K562 (cell line): Measurements from ENCODE around the gene RO60. TPM values are rescaled to one million over a fixed set of nuclear protein-coding genes. Genes with fewer than 3 reads are reported as not detected.

Experiments
- BCOR ChIP-seq: fragments of 450-650 bp; IDR thresholded peaks from 2 replicates; pipeline ENCODE4 v1.6.1; 2016
- GTF2F1 ChIP-seq: IDR thresholded peaks from 2 replicates; pipeline ENCODE4 v1.6.1; 2011; ENCODE audit warnings: low read depth, low read length, improper control_type of control experiment
- HBP1 ChIP-seq: fragments of 450-650 bp; formaldehyde crosslinking; IDR thresholded peaks from 2 replicates; pipeline ENCODE4 v1.4.0; 2022; ENCODE audit warnings: missing genetic modification characterization
- HDAC2 ChIP-seq: fragments of 450-650 bp; IDR thresholded peaks from 2 replicates; pipeline ENCODE4 v1.6.1; 2016; ENCODE audit warnings: mild to moderate bottlenecking
- HLTF ChIP-seq: fragments of 450-650 bp; IDR thresholded peaks from 2 replicates; pipeline ENCODE4 v1.6.1; 2016
- HMBOX1 ChIP-seq: sonication (generic); IDR thresholded peaks from 2 replicates; pipeline ENCODE4 v1.6.1; 2016
- HNRNPLL ChIP-seq: fragments of 200-400 bp; formaldehyde crosslinking; IDR thresholded peaks from 2 replicates; pipeline ENCODE4 v1.6.1; 2017; ENCODE audit warnings: low read length, low read depth, mild to moderate bottlenecking; ENCODE audit not compliant: poor library complexity, severe bottlenecking
- KAT7 ChIP-seq: sonication (generic); formaldehyde crosslinking; IDR thresholded peaks from 2 replicates; pipeline ENCODE4 v1.8.0; 2022; ENCODE audit warnings: missing genetic modification reagents, mild to moderate bottlenecking, borderline replicate concordance
- MYC ChIP-seq, 2 experiments: fragments of 250-450 bp in 1 of 2; sonication (Bioruptor Pico) in 1 of 2; IDR thresholded peaks; 2 replicates each; pipeline versions ENCODE4 v1.5.1 to v1.6.1; 2012 to 2021; ENCODE audit warnings: low read depth in 2 of 2, borderline replicate concordance in 1 of 2, improper control_type of control experiment in 1 of 2, low read length in 1 of 2, mild to moderate bottlenecking in 1 of 2, moderate library complexity in 1 of 2
- PHTF2 ChIP-seq: fragments of 250-450 bp; sonication (Bioruptor Pico); IDR thresholded peaks from 2 replicates; pipeline ENCODE4 v1.5.0; 2021; ENCODE audit warnings: mild to moderate bottlenecking
- SP1 ChIP-seq: sonication (generic); formaldehyde crosslinking; IDR thresholded peaks from 2 replicates; pipeline ENCODE4 v1.8.1; 2022; ENCODE audit warnings: mild to moderate bottlenecking, missing genetic modification reagents
- TAF7 ChIP-seq: fragments of 450-650 bp; IDR thresholded peaks from 2 replicates; pipeline ENCODE4 v1.6.1; 2016; ENCODE audit warnings: missing genetic modification characterization, missing compliant biosample characterization
- YY1 ChIP-seq, 3 experiments: IDR thresholded peaks; 2 replicates each; pipeline ENCODE4 v1.6.1; 2011; ENCODE audit warnings: low read length in 2 of 3, mild to moderate bottlenecking in 2 of 3, moderate library complexity in 2 of 3, borderline replicate concordance in 1 of 3, control low read depth in 1 of 3, low read depth in 1 of 3; ENCODE audit not compliant: insufficient read depth in 3 of 3, insufficient replicate concordance in 2 of 3, control insufficient read depth in 1 of 3, insufficient read length in 1 of 3; ENCODE audit errors: extremely low read depth in 1 of 3
- ZNF165 ChIP-seq: fragments of 250-450 bp; sonication (Bioruptor Pico); IDR thresholded peaks from 2 replicates; pipeline ENCODE4 v1.4.0; 2020; ENCODE audit warnings: borderline replicate concordance
- ZNF668 ChIP-seq: fragments of 250-450 bp; sonication (Bioruptor Pico); IDR thresholded peaks from 2 replicates; pipeline ENCODE4 v1.8.0; 2022; ENCODE audit warnings: mild to moderate bottlenecking, inconsistent platforms
- ZSCAN29 ChIP-seq: fragments of 450-650 bp; IDR thresholded peaks from 2 replicates; pipeline ENCODE4 v1.6.1; 2017
- polyA plus RNA-seq, 8 experiments: library from polyadenylated mRNA; depleted of rRNA in 4 of 8; stranded (reverse) in 5 of 8; unstranded in 3 of 8; fragments of >200 nt; fragmentation: Nextera tagmentation in 2 of 8; fragmentation: Illumina TruSeq in 1 of 8; extraction: Ambion mirVana in 2 of 8; extraction: Trizol in 1 of 8; gene quantifications; 2 replicates each; pipeline versions ENCODE4 v1.2.1 to v1.2.3, GENCODE V29; 2011 to 2014; ENCODE audit warnings: inconsistent platforms in 1 of 8, missing spikeins in 1 of 8
- total RNA-seq, 7 experiments: library from RNA; depleted of rRNA in 6 of 7; stranded (reverse); fragments of >200 nt in 6 of 7; fragmentation: Illumina TruSeq in 2 of 7; extraction: Trizol in 2 of 7; gene quantifications; 2 replicates each; pipeline versions ENCODE4 v1.2.1 to v1.2.3, GENCODE V29; 2011 to 2021; ENCODE audit warnings: low replicate concordance in 1 of 7
- TF ChIP-seq, protein P1 (sequence below): fragments of 250-450 bp; sonication (Bioruptor Pico); IDR thresholded peaks from 2 replicates; pipeline ENCODE4 v1.8.0; 2021; ENCODE audit warnings: mild to moderate bottlenecking, moderate library complexity
- TF ChIP-seq, protein P2 (sequence below): sonication (generic); formaldehyde crosslinking; IDR thresholded peaks from 2 replicates; pipeline ENCODE4 v1.4.0; 2020; ENCODE audit warnings: mild to moderate bottlenecking, missing genetic modification reagents
- TF ChIP-seq, protein P3 (sequence below): sonication (generic); formaldehyde crosslinking; IDR thresholded peaks from 2 replicates; pipeline ENCODE4 v1.9.0; 2022; ENCODE audit warnings: mild to moderate bottlenecking, missing genetic modification reagents

Gene RO60
- total and polyA plus RNA-seq, 9 of the 15 experiments (the other 6 are each of a cell fraction or from before 2014, with no cell fraction given), result 24.9 to 187 (median 101) TPM

DNA sequence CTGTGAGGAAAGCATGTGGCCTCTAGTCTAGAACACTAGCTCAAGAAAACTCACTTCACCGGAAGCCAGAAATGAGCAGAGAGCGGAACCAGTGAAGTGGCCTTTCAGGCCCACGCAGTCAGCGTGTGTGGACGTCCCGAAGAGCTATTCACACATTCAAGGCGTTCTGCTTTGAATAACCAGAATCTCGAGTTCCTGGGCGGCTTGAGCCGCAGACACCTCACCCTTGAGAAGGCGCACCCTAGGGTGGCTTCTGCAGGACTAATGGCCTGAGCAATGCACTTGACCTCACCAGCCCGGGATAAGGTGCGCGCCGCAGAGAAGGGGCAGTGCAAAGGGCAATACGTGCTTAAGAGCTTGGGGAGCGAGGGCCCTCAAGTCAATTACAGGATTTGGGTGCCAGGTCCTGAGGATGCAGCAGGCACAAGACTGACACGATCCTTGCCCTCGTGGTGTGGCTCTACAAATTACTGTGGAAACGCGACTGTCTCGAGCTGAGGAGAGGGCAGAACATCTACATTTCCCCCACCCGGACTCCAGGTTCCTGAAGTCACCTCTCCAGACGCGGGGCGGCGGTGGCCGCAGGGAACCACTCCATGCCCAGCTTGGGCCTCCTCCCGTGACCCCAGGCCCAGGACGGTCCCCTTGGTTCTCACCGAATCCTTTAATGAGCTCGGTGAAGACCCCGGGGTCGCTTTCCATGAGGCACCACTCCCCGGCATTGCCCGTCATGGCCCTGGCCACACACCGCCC lies 707 bp upstream of the RO60 start (continued):
- TF ChIP-seq HBP1 (0 out of 2 replicates have a peak, but pooled peaks have one; percentile 2), TAF7 (tag) (peak; percentile 82; the same call in 1 of the 2 replicates), HLTF (0 out of 2 replicates have a peak, but pooled peaks have one; percentile 34), HNRNPLL (peak; percentile 91), PHTF2 (CRISPR knock-in tag) (0 out of 2 replicates have a peak, but pooled peaks have one; percentile 32), GTF2F1 (0 out of 2 replicates have a peak, but pooled peaks have one; percentile 38), ZNF165 (CRISPR knock-in tag) (peak; percentile 65; the same call in 1 of the 2 replicates), HDAC2 (peak; percentile 20; the same call in 1 of the 2 replicates), MYC (IDR thresholded peaks at IDR 0.05; ENCODE audit: low read depth, low read length) (no peak; the same call in 1 of the 2 replicates), MYC (CRISPR knock-in tag; IDR thresholded peaks at IDR 0.05; ENCODE audit: borderline replicate concordance, low read depth) (0 out of 2 replicates have a peak, but pooled peaks have one; percentile 24), SP1 (CRISPR knock-in tag) (peak; percentile 15; the same call in 1 of the 2 replicates), YY1 (IDR thresholded peaks at IDR 0.05; ENCODE audit: borderline replicate concordance in 1 of 3, control insufficient read depth in 1 of 3, extremely low read depth in 1 of 3, insufficient read depth in 3 of 3, insufficient read length in 1 of 3, insufficient replicate concordance in 2 of 3, low read depth in 1 of 3, low read length in 2 of 3) (peak in 2 of 3 experiments; percentile 17 to 51), ZNF668 (CRISPR knock-in tag) (0 out of 2 replicates have a peak, but pooled peaks have one; percentile 41), ZSCAN29 (peak; percentile 46; the same call in 1 of the 2 replicates), KAT7 (peak; percentile 83; the same call in 1 of the 2 replicates), BCOR (no peak), HMBOX1 (0 out of 2 replicates have a peak, but pooled peaks have one; percentile 6)
- TF ChIP-seq, protein P1, sequence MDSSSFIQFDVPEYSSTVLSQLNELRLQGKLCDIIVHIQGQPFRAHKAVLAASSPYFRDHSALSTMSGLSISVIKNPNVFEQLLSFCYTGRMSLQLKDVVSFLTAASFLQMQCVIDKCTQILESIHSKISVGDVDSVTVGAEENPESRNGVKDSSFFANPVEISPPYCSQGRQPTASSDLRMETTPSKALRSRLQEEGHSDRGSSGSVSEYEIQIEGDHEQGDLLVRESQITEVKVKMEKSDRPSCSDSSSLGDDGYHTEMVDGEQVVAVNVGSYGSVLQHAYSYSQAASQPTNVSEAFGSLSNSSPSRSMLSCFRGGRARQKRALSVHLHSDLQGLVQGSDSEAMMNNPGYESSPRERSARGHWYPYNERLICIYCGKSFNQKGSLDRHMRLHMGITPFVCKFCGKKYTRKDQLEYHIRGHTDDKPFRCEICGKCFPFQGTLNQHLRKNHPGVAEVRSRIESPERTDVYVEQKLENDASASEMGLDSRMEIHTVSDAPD (CRISPR knock-in tag), result 0 out of 2 replicates have a peak, but pooled peaks have one; percentile 37
- TF ChIP-seq, protein P2, sequence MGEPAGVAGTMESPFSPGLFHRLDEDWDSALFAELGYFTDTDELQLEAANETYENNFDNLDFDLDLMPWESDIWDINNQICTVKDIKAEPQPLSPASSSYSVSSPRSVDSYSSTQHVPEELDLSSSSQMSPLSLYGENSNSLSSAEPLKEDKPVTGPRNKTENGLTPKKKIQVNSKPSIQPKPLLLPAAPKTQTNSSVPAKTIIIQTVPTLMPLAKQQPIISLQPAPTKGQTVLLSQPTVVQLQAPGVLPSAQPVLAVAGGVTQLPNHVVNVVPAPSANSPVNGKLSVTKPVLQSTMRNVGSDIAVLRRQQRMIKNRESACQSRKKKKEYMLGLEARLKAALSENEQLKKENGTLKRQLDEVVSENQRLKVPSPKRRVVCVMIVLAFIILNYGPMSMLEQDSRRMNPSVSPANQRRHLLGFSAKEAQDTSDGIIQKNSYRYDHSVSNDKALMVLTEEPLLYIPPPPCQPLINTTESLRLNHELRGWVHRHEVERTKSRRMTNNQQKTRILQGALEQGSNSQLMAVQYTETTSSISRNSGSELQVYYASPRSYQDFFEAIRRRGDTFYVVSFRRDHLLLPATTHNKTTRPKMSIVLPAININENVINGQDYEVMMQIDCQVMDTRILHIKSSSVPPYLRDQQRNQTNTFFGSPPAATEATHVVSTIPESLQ, result peak; percentile 27; the same call in 1 of the 2 replicates
- TF ChIP-seq, protein P3, sequence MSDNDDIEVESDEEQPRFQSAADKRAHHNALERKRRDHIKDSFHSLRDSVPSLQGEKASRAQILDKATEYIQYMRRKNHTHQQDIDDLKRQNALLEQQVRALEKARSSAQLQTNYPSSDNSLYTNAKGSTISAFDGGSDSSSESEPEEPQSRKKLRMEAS (CRISPR knock-in tag), result peak; percentile 16; the same call in 1 of the 2 replicates
